ENCODE measurements around the gene ETNK1. TPM values are rescaled to one million over a fixed set of nuclear protein-coding genes. Genes with fewer than 3 reads are reported as not detected.

The ETNK1 gene
- total RNA-seq, 1 donor from 2014 or later, result 53.9 TPM

DNA sequence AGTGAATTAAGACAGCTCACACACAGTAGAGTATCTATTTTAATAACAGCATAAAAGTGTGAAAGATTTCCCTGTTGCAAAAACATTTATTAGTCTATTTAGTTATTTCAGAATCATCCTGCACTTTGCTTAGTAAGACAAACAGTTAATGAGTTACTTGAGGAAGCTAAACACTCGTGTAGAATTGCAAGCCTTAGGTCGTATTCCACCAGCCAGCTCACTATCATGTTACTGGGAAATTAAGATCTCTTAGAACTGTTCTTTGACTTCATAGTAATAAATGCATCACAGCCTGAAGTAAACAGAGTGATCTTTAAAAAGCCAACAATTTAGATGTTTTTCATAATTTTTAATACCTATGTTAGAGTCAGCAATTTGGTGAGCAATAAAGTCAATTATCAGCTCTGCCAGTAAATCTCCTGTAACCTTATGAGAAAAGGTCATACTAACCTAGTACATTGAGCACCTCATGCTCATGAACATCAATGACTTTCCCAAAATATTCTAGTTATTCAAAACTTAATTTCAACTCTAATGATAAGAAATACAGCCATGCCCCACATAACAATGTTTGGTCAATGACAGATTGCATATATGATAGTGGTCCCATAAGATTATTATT lies 26.7 kb upstream of the ETNK1 start:
- no peaks in the 10 kb centered on the region for H3K79me2 ChIP-seq (ENCODE audit: low read depth)
- no peak overlapping the region for H3K4me3 ChIP-seq
- H3K4me1 ChIP-seq, result no peaks in the 10 kb centered on the region
- H3K9me3 Mint-ChIP-seq, result no peaks in the 10 kb centered on the region
- H3K36me3 Mint-ChIP-seq, result no peaks in the 10 kb centered on the region
- no peak overlapping the region for H3K4me2 ChIP-seq
- TF ChIP-seq EZH2phosphoT487 (IDR thresholded peaks at IDR 0.05) (no peak), EZH2 (IDR thresholded peaks at IDR 0.05) (no peak)
- TF ChIP-seq, protein P1, sequence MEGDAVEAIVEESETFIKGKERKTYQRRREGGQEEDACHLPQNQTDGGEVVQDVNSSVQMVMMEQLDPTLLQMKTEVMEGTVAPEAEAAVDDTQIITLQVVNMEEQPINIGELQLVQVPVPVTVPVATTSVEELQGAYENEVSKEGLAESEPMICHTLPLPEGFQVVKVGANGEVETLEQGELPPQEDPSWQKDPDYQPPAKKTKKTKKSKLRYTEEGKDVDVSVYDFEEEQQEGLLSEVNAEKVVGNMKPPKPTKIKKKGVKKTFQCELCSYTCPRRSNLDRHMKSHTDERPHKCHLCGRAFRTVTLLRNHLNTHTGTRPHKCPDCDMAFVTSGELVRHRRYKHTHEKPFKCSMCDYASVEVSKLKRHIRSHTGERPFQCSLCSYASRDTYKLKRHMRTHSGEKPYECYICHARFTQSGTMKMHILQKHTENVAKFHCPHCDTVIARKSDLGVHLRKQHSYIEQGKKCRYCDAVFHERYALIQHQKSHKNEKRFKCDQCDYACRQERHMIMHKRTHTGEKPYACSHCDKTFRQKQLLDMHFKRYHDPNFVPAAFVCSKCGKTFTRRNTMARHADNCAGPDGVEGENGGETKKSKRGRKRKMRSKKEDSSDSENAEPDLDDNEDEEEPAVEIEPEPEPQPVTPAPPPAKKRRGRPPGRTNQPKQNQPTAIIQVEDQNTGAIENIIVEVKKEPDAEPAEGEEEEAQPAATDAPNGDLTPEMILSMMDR (IDR thresholded peaks at IDR 0.05), result no peak
- no peak overlapping the region for H3K27ac ChIP-seq
- no peak overlapping the region for H3K9ac ChIP-seq
- no peaks in the 10 kb centered on the region for H4K20me1 ChIP-seq (ENCODE audit: low read depth)
- H3K27ac Mint-ChIP-seq, result no peak overlapping the region
- H3F3A ChIP-seq (ENCODE audit: low read depth), result no peaks in the 10 kb centered on the region
- no peaks in the 10 kb centered on the region for H3K27me3 ChIP-seq
- no peak overlapping the region for H3K4me3 Mint-ChIP-seq
- H2AFZ ChIP-seq (replicated peaks), result no peak overlapping the region
- DNase-seq (ENCODE audit: low spot score), result no peak
- H3K27me3 Mint-ChIP-seq (ENCODE audit: insufficient read depth, low read depth), result no peaks in the 10 kb centered on the region
- no peaks in the 10 kb centered on the region for H3K4me1 Mint-ChIP-seq
- no peaks in the 10 kb centered on the region for H3K9me3 ChIP-seq (ENCODE audit: low read depth)
- H3K36me3 ChIP-seq, result no peaks in the 10 kb centered on the region

DNA sequence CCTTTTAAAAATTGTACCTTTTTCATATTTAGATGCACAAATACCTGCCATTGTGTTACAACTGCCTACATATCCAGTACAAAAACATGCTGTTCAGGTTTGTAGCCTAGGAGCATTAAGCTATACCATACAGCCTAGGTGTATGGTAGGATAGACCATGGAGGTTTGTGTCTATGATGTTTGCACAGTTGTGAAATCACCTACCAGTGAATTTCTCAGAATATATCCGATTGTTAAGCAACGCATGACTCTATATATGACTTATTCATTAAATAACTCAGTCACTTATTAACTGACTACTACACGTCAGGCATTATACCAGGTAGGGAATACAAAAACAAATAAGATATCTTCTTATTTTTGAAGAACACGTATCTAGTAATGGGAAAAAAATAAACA lies 26.2 kb upstream of the ETNK1 start:
- Histone ChIP-seq H3K4me1 (no peaks in the 10 kb centered on the region), H3K36me3 (no peaks in the 10 kb centered on the region), H2AFZ (replicated peaks) (no peak overlapping the region), H3K4me2 (no peak overlapping the region), H3K27ac (no peak overlapping the region), H3K4me3 (no peak overlapping the region), H3F3A (ENCODE audit: low read depth) (no peaks in the 10 kb centered on the region), H3K79me2 (ENCODE audit: low read depth) (no peaks in the 10 kb centered on the region), H3K27me3 (no peaks in the 10 kb centered on the region), H4K20me1 (ENCODE audit: low read depth) (no peaks in the 10 kb centered on the region), H3K9ac (no peak overlapping the region), H3K9me3 (ENCODE audit: low read depth) (no peaks in the 10 kb centered on the region)
- no peak overlapping the region for H3K27ac Mint-ChIP-seq
- no peak for TF ChIP-seq EZH2 (IDR thresholded peaks at IDR 0.05)
- no peak for TF ChIP-seq EZH2phosphoT487 (IDR thresholded peaks at IDR 0.05)
- TF ChIP-seq, protein P1 (IDR thresholded peaks at IDR 0.05), result no peak
- H3K4me3 Mint-ChIP-seq, result no peak overlapping the region
- H3K36me3 Mint-ChIP-seq, result no peaks in the 10 kb centered on the region
- peaks cover 3% of the 10 kb centered on the region for H3K9me3 Mint-ChIP-seq
- no peaks in the 10 kb centered on the region for H3K27me3 Mint-ChIP-seq (ENCODE audit: insufficient read depth, low read depth)
- no peaks in the 10 kb centered on the region for H3K4me1 Mint-ChIP-seq
- no peak for DNase-seq (ENCODE audit: low spot score)

DNA sequence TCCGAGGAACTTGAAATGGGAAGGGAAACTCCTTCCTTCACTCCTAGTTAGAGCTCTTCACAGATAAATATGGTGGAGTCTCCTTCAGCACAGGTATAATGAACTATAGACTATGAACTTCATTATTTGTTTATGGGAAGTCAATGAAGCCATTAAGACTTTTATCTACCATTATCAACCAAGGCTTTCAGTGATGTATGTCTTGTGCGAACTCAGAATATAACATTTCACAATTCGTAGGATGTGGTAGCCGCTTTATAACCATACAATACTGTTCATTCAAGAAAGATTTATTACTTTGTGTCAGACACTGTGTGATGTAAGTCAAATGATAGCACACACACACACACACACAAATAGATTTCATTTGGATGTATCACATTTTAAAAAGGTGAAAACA lies 24.8 kb upstream of the ETNK1 start:
- no peak overlapping the region for H3K4me3 ChIP-seq
- H3K9ac ChIP-seq, result no peak overlapping the region
- Mint-ChIP-seq H3K9me3 (peaks cover 5% of the 10 kb centered on the region), H3K27me3 (ENCODE audit: insufficient read depth, low read depth) (no peaks in the 10 kb centered on the region), H3K27ac (no peak overlapping the region), H3K4me3 (no peak overlapping the region), H3K36me3 (no peaks in the 10 kb centered on the region), H3K4me1 (no peaks in the 10 kb centered on the region)
- no peak overlapping the region for H3K27ac ChIP-seq
- DNase-seq (ENCODE audit: low spot score), result no peak
- TF ChIP-seq EZH2 (IDR thresholded peaks at IDR 0.05), result no peak
- TF ChIP-seq, protein P1 (IDR thresholded peaks at IDR 0.05), result no peak
- TF ChIP-seq EZH2phosphoT487 (IDR thresholded peaks at IDR 0.05), result no peak
- no peaks in the 10 kb centered on the region for H3K79me2 ChIP-seq (ENCODE audit: low read depth)
- no peaks in the 10 kb centered on the region for H3K9me3 ChIP-seq (ENCODE audit: low read depth)
- no peaks in the 10 kb centered on the region for H3K36me3 ChIP-seq
- H2AFZ ChIP-seq (replicated peaks), result no peak overlapping the region
- no peaks in the 10 kb centered on the region for H4K20me1 ChIP-seq (ENCODE audit: low read depth)
- no peak overlapping the region for H3K4me2 ChIP-seq
- H3K4me1 ChIP-seq, result no peaks in the 10 kb centered on the region
- H3K27me3 ChIP-seq, result no peaks in the 10 kb centered on the region
- no peaks in the 10 kb centered on the region for H3F3A ChIP-seq (ENCODE audit: low read depth)

All from neural progenitor cell (in vitro differentiated cells).